Measurements from ENCODE around the gene PLEKHG2. TPM values are rescaled to one million over a fixed set of nuclear protein-coding genes. Genes with fewer than 3 reads are reported as not detected.
"Not testable (repeated sequence)": the region's sequence is repeated elsewhere in the genome, so short reads cannot be mapped to it uniquely, and the experiment has no call there.

Gene PLEKHG2, protein sequence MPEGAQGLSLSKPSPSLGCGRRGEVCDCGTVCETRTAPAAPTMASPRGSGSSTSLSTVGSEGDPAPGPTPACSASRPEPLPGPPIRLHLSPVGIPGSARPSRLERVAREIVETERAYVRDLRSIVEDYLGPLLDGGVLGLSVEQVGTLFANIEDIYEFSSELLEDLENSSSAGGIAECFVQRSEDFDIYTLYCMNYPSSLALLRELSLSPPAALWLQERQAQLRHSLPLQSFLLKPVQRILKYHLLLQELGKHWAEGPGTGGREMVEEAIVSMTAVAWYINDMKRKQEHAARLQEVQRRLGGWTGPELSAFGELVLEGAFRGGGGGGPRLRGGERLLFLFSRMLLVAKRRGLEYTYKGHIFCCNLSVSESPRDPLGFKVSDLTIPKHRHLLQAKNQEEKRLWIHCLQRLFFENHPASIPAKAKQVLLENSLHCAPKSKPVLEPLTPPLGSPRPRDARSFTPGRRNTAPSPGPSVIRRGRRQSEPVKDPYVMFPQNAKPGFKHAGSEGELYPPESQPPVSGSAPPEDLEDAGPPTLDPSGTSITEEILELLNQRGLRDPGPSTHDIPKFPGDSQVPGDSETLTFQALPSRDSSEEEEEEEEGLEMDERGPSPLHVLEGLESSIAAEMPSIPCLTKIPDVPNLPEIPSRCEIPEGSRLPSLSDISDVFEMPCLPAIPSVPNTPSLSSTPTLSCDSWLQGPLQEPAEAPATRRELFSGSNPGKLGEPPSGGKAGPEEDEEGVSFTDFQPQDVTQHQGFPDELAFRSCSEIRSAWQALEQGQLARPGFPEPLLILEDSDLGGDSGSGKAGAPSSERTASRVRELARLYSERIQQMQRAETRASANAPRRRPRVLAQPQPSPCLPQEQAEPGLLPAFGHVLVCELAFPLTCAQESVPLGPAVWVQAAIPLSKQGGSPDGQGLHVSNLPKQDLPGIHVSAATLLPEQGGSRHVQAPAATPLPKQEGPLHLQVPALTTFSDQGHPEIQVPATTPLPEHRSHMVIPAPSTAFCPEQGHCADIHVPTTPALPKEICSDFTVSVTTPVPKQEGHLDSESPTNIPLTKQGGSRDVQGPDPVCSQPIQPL (N-terminal part only)
- total RNA-seq (2014; rRNA removed; shearing (Covaris generic)), result 16.7 and 18.0 TPM in 2 replicates
- polyA plus RNA-seq (2014; cell fraction: nucleus; rRNA removed), result 43.7 and 67.1 TPM in 2 replicates

DNA sequence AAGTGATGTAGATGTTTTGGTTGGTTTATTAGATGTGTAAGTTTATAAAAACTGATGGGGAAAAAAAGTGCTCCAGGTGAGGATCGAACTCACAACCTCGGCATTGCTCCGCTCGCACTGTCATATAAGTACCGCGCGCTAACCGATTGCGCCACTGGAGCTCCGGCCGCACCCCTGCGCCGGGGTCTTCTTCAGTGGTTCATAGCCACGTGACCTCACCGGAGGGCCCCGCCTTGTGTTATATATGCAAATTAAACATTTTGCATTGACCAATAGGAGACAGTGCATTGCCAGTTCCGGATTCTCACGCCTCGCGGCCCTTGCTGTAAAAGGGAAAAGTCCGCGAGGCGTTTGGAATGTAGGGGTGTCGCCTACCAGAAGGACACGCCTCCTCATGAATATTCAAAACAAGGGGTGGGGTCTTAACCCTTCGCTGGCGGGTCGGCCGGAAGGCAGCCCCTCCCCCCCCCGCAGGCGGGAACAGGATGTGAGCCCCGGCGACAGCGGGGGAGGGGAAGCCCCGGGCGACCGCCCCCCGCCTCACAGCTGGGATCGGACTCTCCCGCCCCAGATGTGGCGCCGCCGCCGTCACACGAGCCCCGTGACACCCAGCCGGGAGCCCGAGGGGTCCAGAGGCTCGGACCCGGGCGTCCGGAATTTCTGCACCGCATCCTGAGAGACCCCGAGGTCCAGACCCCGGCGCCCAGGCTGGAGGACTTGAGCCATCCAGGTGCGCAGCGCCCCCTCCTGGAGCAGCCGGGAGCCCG lies at the start of gene PLEKHG2:
TSS of gene PLEKHG2 (plus strand) at position 570 of the 767 bp plus-strand sequence. CDS start 1,418 bp downstream, outside the sequence.
- DNase-seq (ENCODE audit: extremely low read depth, low read depth), result peak; percentile 99

DNA sequence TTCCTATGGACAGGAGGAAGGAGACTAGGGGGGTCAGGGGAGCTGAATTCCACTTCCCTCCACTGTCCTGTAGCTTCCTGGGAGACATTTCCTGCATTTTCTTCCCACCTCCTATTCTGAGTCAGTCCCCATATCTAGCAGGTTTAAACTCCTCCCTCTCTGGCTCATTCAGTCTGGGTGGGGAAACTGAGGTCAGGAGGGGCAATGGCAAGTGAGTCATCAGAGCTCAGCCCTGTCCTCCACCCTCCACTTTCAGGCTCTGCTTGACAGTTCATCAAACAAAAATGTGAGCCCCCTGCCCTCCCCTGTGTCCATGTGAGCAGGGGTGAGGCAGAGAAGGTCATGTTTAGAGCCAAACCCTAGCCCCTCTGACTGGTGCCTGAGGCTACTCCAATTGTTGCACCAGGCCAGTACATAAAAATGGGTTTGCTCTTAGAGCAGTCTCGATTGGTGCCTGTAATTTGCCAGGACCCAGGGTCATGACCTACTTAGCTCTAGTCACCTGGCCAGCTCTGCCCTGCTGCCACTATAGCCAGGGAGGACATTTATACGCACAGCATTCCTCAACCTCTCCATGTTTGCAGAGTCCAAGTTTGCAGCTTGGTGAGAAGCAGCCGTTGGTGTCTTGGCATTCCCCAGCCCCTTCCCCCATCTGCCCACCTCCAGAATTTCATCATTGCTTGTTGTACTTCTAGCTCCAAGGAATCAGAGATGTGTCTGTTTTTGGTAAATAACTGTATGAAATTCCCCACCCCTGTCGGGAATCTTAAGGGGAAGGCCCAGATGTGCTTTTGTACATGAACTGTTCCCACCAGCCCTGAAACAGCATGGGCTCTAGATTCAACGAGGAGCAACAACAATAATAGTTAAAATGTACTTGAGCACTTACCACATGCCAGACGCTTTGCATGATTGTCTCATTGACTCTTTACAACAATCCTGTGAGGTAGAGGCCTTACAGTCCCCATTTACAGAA lies 49.5 kb upstream of the PLEKHG2 start:
- no peak for DNase-seq (ENCODE audit: extremely low read depth, low read depth)

DNA sequence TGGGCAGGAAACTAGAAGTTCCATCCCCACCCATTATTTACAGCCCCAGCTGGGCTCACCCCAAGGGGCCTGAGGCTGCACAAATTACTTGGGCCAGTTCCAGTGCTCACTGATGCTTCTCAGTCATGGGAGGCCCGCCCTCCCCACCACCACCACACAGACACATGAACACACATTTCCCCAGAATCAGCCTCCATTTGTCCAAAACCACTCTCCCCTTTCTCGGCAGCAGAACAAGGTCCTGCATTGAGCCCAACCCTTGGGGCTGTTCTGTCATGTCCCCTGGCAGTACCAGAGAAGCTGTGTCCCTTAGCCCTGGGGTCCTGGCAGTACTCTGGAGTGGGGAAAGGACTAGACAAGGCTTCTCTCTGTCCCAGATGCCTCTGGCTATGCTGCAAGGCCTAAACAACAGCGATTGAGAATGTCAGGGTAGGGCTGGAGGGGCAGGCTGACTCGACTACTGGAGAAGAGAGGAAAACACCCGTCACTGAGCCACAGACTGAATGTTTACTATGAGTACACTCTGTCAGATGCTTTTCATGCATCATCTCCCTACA lies 48.5 kb upstream of the PLEKHG2 start:
- no peak for DNase-seq (ENCODE audit: extremely low read depth, low read depth)

DNA sequence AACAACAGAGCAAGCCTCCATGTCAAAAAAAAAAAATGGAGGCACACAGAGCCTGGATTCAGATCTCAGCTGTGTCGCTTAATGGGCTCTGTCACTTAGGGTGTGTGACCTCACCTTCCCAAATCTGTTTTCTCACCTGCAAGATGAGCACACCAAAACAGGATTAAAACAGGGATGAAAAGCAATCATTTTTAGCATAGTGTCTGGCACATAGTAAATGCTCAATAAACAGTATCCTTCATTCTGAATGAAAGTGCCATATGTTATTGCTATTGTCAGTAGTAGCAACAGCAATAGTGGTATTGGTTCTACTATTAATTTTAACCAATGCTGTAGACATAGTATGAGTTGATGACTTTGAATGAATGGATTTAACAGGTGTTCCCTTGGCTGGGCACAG lies 46.9 kb upstream of the PLEKHG2 start:
- DNase-seq (ENCODE audit: extremely low read depth, low read depth), result no peak

DNA sequence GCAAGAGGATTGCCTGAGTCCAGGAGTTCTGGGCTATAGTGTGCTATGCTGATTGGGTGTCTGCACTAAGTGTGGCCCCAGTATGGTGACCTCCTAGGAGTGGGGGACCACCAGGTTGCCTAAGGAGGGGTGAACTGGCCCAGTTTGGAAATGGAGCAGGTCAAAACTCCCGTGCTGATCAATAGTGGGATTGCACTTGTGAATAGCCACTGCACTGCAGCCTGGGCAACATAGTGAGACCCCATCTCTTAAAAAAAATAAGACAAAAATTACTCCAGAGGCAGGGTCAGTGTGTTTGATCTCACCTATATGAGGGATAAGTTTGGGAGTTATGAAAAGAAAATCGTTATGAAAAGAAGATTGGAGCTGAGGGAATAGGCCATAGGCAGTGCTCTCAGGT lies 43.3 kb upstream of the PLEKHG2 start:
- DNase-seq (ENCODE audit: extremely low read depth, low read depth), result no peak

DNA sequence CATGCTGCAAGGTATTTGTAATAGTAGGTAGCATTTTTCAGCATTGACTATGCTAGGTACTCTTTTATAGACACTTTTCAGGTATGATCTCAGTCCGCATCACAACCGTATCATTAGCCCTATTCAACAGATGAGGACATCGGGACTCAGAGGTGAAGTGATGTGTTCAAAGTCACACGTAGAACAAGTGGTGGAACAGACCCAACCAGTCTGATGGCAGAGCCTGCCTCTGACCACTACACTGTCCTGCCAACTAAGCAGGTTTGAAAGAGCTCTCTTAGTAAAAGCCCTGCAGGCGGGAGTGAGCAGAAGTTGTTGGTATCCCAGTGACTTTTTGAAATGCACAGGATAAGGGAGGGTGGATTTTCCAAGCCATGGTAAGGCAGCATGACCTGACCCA lies 41.7 kb upstream of the PLEKHG2 start:
- DNase-seq (ENCODE audit: extremely low read depth, low read depth), result no peak

DNA sequence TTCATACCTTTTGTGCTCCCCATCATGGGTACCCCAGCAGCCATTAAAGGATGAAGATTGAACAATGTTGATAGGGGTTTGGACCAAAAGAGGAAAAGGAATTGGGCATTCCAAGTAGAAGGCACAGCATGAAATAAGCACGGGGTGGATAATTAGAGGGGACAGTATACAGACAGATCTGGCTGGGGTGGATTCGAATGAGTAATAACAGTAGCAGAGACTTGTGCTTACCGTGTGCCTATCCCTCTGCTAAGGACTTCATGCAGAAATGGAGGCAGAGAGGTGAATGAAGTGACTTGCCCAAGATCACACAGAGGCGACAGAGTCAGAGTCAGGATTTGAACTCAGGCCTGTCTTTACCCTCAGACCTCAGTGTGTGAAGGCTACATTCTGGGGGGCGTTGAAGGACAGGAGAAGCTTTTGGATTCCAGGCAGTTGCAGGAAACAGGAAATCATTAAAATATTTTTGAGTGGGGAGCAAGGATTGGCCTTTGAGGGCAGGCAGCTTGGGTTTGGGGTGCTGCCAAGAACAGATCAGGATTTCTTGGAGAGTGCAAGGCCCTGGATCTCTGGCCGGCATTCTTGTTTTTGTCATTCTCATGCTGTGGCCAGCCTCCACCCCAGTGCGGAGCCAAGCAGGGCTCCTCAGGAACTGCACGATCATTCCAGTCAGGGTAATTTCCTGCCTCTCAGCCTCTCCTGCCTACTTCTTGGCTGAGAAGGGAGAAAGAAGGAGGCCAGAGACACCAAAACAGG lies 40.2 kb upstream of the PLEKHG2 start:
- no peak for DNase-seq (ENCODE audit: extremely low read depth, low read depth)

DNA sequence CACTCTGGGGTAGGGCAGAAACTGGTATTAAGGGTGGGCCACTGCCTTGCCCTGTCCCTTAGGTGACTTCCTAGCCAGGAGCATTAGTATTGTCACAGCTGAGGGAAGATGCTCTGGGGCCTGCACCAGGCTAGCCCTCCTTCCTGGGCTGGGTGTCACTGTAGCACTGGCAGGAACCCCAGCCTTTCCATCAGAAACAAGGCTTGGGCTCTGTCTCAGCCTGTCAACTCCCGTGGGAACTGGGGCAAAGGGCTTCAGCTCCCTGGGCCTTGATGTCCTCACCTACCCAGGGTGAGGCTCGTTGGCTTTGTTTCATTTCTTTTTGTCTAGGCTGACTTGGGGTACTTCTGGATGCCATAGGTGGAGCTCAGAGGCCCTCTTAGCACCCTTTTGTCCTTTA lies 39.5 kb upstream of the PLEKHG2 start:
- no peak for DNase-seq (ENCODE audit: extremely low read depth, low read depth)

DNA sequence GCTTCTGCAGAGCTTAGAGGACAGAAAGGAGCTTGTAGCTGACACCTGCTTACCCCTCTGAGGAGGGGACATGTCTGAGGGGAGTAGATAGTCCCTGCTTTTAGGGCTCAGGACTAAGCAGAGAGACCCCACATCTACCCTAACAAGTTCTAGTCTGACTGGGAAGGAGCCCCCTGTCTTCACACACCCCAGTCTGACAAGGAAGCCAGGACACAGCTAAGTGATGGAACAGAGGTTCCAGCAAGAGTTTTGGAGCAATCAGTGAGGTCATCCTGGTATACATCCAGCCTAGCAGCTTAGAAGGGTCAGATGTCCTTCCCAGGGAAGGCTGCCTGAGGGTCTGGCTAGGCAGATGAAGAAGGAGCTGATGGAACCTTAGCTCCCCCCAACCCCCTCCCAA lies 36.5 kb upstream of the PLEKHG2 start:
- no peak for DNase-seq (ENCODE audit: extremely low read depth, low read depth)

DNA sequence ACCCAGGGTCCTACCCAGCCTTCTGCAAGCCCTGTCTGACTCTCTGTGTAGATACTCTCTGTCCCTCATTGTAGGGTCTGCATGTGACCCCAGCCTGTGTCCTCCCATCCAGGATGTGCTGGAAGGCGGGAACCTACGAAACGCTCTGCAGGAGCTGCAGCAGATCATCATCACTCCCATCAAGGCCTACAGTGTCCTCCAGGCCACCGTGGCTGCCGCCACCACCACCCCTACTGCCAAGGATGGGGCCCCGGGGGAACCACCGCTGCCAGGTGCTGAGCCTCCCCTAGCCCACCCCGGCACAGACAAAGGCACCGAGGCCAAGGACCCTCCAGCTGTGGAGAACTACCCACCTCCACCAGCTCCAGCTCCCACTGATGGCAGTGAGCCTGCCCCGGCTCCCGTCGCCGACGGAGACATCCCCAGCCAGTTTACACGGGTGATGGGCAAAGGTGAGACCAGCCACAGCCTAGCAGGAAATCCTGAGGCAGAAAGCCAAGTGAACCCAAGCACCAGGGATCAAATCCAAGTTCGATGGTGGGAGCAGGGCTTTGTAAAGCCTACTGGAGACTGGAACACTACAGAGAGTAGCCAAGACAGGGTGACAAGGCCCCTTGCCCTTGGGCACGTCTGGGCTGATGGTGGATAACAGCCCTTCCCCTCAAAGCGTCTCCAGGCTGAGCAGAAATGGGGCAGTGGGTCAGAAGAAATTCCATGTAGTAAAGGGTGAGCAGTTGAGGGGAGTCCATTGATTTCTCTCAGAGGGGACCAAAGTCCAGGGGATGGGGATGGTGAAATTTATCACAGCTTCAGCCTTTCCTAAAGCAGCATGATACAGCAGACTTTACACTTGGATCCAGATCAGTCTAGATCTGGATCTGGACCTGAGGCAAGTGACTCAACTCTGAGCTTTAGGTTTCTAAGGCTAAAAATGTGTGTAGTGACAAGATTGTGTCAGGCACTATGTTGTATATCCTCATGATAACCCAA lies 34.8 kb upstream of the PLEKHG2 start:
- no peak for DNase-seq (ENCODE audit: extremely low read depth, low read depth)

DNA sequence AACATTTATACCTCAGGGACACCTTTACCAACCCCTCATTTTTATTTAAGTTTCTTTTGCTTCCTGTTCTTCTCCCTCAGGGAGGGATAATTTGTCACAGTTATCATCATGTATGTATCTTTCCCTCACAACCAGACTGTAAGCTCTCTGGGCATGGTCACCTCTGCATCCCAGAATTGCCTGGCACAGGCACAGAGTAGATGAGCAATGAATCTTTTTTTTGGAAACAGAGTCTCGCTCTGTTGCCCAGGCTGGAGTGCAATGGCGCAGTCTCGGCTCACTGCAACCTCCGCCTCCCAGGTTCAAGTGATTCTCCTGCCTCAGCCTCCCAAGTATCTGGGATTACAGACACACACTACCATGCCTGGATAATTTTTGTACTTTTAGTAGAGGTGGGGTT lies 33.1 kb upstream of the PLEKHG2 start:
- DNase-seq (ENCODE audit: extremely low read depth, low read depth), result not testable (repeated sequence)

DNA sequence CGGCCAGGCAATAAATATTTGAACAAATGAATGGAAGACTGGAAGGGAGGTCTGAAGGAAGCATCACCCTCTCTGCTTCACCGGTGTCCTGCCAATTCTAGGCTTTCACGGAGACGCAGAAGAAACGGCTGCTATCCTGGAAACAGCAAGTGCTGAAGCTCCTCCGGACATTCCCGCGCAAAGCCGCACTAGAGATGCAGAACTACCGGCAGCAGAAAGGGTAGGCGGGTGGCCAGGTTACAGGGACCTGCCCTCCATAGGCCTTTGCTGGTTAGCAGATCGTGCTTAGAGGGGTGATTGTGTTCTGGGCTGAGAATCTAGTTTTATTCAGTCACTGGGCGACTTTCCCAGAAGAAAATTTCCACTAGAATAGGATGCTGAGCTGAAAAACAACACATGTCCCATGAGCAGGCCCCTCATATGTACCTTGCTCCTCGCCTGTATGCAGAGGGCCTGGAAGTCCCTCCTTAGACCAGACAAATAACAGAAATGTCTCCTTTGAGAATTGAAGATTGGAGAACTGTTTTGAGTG lies 32.5 kb upstream of the PLEKHG2 start:
- no peak for DNase-seq (ENCODE audit: extremely low read depth, low read depth)

DNA sequence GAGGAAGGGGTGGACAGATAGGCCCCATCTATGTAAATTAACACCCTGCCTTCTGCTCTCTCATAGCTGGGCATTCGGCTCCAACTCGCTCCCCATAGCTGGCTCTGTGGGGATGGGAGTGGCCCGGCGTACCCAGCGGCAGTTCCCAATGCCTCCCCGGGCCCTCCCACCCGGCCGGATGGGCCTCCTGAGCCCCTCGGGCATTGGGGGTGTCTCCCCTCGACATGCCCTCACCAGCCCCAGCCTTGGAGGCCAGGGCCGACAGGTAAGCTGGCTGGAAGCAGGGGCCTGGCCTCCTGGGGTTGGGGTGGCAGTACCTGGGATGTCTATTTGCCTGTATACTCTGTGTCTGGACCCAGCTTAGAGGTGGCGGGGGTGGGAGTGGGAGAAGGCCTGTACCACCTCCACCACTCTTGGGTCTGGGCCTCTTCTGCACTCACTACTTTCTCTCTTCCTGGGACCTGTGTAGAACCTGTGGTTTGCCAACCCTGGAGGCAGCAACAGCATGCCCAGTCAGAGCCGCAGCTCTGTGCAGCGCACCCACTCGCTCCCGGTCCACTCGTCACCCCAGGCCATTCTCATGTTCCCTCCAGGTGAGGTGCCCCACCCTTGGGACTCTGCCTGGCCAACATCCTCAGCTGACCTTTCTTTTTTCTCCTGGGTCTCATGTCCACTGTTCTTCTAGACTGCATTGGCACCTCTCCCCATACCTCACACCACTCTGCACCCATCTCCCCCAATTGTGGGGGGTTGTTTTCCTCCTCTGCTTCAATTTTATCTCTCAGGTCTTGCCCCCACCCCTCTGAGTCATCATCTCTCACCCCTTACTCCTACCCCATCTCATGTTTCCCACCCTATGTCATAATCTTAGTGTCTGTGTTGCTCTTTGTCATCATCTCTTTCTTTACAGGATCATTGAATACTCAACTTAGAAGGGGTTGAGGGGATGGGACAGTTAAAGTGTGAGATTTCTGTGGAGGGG lies 31.7 kb upstream of the PLEKHG2 start:
- DNase-seq (ENCODE audit: extremely low read depth, low read depth), result no peak

DNA sequence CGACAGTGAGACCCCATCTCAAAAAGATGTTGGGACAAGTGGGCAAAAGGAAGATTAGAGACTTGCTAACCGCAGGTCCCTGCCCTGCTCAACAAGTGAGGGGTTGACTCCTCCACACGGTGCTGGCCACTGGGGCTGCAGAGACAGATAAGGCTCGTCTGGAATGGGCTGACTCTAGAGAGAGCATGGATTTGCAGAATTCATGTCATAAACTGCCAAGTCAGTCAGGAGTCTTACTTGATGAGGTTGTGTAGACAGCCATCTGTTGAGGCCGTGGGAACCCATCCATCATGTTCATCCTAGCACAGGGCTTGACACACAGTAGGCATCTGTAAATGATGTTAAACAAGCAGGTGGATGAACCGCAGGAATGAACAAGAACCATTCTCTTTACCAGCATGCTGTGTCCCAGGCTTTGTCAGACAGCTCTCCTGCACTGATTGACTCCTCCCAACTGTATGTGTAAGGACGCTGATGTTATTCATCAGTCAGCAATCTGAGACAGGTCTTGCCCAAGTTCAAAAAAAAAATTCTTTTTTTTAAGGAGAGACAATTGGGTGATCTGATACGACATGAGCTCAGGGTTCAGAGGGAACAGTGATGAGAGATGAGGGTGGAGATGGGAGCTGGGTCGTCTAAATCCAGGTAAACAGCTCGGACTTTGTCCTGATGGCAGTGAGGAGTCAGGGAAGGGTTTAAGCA lies 30.4 kb upstream of the PLEKHG2 start:
- no peak for DNase-seq (ENCODE audit: extremely low read depth, low read depth)
